Transverse colon (tissue), 4 donors: Measurements from ENCODE around the gene JUP.

Source experiments
- POLR2AphosphoS5 ChIP-seq, 3 donors: sonication (generic); formaldehyde crosslinking; IDR thresholded peaks; one replicate each; pipeline ENCODE4 v1.6.1; 2016; ENCODE audit warnings: antibody characterized with exemption in 3 of 3
- TF ChIP-seq, protein P1 (sequence below), 5 experiments: fragments of 200-600 bp in 3 of 5; fragments of 450-650 bp in 2 of 5; sonication (generic) in 3 of 5; IDR thresholded peaks; 1 replicate in 2 of 5; 2 replicates in 3 of 5; pipeline ENCODE4 v1.5.1; 2016 to 2017; ENCODE audit warnings: antibody characterized with exemption in 5 of 5, inconsistent platforms in 3 of 5, mild to moderate bottlenecking in 2 of 5, moderate library complexity in 1 of 5

DNA sequence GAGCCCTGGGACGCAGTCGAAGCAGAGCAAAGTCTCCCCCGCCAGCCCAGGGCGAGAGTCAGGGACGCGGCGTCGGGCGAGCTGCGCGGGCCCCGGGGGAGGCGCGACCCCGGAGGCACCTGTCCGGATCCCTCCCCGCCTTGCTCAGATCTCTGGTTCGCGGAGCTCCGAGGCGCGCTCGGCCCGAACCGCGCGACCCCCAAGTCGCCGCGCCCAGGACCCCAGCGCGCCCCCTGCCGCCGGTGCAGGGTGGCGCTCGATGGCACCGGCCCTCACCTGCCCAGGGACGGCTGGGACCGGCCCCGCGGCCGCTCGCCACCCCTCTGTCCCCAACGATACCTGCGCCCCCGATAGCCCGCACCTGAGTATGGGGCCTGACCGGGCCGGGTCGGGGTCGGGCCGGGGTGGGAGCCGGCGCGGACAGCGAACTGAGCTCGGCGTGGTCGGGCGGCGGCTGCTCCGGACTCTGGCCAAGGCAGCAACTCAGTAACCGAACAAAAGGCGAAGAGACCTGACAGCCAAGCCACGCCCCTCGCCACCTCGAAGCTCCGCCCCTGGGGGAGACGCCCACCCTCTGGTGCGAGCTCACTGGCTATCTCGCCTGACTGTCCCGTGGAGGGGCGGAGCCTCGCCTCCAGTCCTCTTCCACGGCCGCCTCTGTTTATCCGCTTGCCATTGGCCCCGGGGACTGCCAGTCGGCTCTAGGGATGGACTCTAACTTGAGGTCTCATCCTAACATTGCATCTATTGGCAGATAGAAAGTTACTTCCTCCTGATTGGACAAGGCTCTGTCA lies at the start of gene JUP:
- TF ChIP-seq, protein P1, sequence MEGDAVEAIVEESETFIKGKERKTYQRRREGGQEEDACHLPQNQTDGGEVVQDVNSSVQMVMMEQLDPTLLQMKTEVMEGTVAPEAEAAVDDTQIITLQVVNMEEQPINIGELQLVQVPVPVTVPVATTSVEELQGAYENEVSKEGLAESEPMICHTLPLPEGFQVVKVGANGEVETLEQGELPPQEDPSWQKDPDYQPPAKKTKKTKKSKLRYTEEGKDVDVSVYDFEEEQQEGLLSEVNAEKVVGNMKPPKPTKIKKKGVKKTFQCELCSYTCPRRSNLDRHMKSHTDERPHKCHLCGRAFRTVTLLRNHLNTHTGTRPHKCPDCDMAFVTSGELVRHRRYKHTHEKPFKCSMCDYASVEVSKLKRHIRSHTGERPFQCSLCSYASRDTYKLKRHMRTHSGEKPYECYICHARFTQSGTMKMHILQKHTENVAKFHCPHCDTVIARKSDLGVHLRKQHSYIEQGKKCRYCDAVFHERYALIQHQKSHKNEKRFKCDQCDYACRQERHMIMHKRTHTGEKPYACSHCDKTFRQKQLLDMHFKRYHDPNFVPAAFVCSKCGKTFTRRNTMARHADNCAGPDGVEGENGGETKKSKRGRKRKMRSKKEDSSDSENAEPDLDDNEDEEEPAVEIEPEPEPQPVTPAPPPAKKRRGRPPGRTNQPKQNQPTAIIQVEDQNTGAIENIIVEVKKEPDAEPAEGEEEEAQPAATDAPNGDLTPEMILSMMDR (IDR thresholded peaks at IDR 0.05): peak; percentile 31 to 88 (median 52)
- peak; percentile 94 to 98 (median 98) for TF ChIP-seq POLR2AphosphoS5 (IDR thresholded peaks at IDR 0.05)
